CD8-positive, alpha-beta memory T cell (primary cell): ENCODE data around the gene ANAPC2. TPM values are rescaled to one million over a fixed set of nuclear protein-coding genes. Genes with fewer than 3 reads are reported as not detected.

Experiments
- CTCF ChIA-PET: fragments of 350-600 bp; sonication (Branson Sonifier 250); formaldehyde crosslinking; loops from one replicate; lab custom pipeline; 2021; ENCODE audit warnings: antibody characterized with exemption; lab: Charles Lee
- POLR2A ChIA-PET: fragments of 350-600 bp; sonication (Branson Sonifier 250); formaldehyde crosslinking; loops from one replicate; lab custom pipeline; 2021; ENCODE audit warnings: antibody characterized with exemption; lab: Charles Lee
- DNase-seq, 5 donors: peaks; one replicate each; pipeline versions ENCODE4 v3.0.0 to v3.0.0-alpha.2; 2020 to 2022; ENCODE audit warnings: mixed read lengths in 1 of 5
- H3K27ac ChIP-seq: one replicate; pipeline ENCODE4 v1.7.0; 2013; ENCODE audit warnings: low read depth, mild to moderate bottlenecking, low read length, moderate library complexity
- H3K27me3 ChIP-seq: 2 replicates; pipeline ENCODE4 v1.7.0; 2013; ENCODE audit warnings: low read length, mild to moderate bottlenecking; ENCODE audit not compliant: insufficient read depth, poor library complexity, severe bottlenecking
- H3K36me3 ChIP-seq: 2 replicates; pipeline ENCODE4 v1.7.0; 2013; ENCODE audit warnings: mild to moderate bottlenecking, low read length, moderate library complexity; ENCODE audit not compliant: insufficient read depth
- H3K4me1 ChIP-seq: 2 replicates; pipeline ENCODE4 v1.7.0; 2013; ENCODE audit warnings: mild to moderate bottlenecking, low read length, moderate library complexity; ENCODE audit not compliant: insufficient read depth
- H3K4me3 ChIP-seq: 2 replicates; pipeline ENCODE4 v1.7.0; 2013; ENCODE audit warnings: mild to moderate bottlenecking, low read length
- H3K9me3 ChIP-seq: 2 replicates; pipeline ENCODE4 v1.7.0; 2013; ENCODE audit warnings: mild to moderate bottlenecking, low read length
- H3K27ac Mint-ChIP-seq, 8 donors: one replicate each; pipeline ENCODE4 v1.8.0; 2020 to 2021; ENCODE audit warnings: mixed read lengths in 8 of 8, mild to moderate bottlenecking in 6 of 8, inconsistent platforms in 3 of 8, moderate library complexity in 3 of 8
- H3K27me3 Mint-ChIP-seq, 2 donors: one replicate each; pipeline ENCODE4 v1.8.0; 2020 to 2021; ENCODE audit warnings: mixed read lengths in 2 of 2, mild to moderate bottlenecking in 1 of 2, moderate library complexity in 1 of 2
- H3K36me3 Mint-ChIP-seq, 3 donors: one replicate each; pipeline ENCODE4 v1.8.0; 2020 to 2021; ENCODE audit warnings: mixed read lengths in 3 of 3, inconsistent platforms in 1 of 3, mild to moderate bottlenecking in 1 of 3
- H3K4me1 Mint-ChIP-seq, 3 donors: one replicate each; pipeline ENCODE4 v1.8.0; 2020 to 2021; ENCODE audit warnings: mixed read lengths in 3 of 3, inconsistent platforms in 1 of 3, mild to moderate bottlenecking in 1 of 3
- H3K4me3 Mint-ChIP-seq, 7 donors: one replicate each; pipeline ENCODE4 v1.8.0; 2020 to 2021; ENCODE audit warnings: mixed read lengths in 7 of 7, mild to moderate bottlenecking in 6 of 7, moderate library complexity in 4 of 7, inconsistent platforms in 2 of 7
- H3K9me3 Mint-ChIP-seq, 5 donors: one replicate each; pipeline ENCODE4 v1.8.0; 2020 to 2022; ENCODE audit warnings: mixed read lengths in 5 of 5, mild to moderate bottlenecking in 3 of 5, moderate library complexity in 2 of 5, inconsistent platforms in 1 of 5
- polyA plus RNA-seq: library from polyadenylated mRNA; unstranded; fragments of 300-500 nt; fragmentation: Illumina TruSeq; gene quantifications from one replicate; pipeline ENCODE4 v1.2.3, GENCODE V29; 2021
- total RNA-seq, 2 experiments: library from RNA; stranded (reverse); gene quantifications; one replicate each; pipeline ENCODE4 v1.2.3, GENCODE V29; 2021

ANAPC2 gene
- total and polyA plus RNA-seq, 3 experiments from 2014 or later = 5.4 to 57.0 (median 50.2) TPM

- no peaks in the 10 kb centered on the region for H3K9me3 Mint-ChIP-seq
- H3K27me3 Mint-ChIP-seq = no peaks in the 10 kb centered on the region
- peaks cover 24 to 40% (median 24%) of the 10 kb centered on the region in 3 donors for H3K4me1 Mint-ChIP-seq
- H3K9me3 ChIP-seq = no peaks in the 10 kb centered on the region
- no peaks in the 10 kb centered on the region for H3K27me3 ChIP-seq
- H3K4me3 Mint-ChIP-seq = peak overlapping the region in 3 of 7 donors; percentile 37 to 81 (median 72)
- ChIA-PET CTCF (interaction anchor here (2.0 kb wide), 1 partner anchor 95 kb away, joined by 5 read pairs; no protein-coding TSS in a partner anchor), POLR2A (interaction anchor here (0.6 kb wide), 2 partner anchors 35 to 1100 kb away, joined by 3 to 4 read pairs; no protein-coding TSS in a partner anchor)
- peaks cover 29% of the 10 kb centered on the region for H3K4me1 ChIP-seq
- H3K36me3 ChIP-seq = peaks cover 4% of the 10 kb centered on the region
- H3K27ac ChIP-seq = no peak overlapping the region
- H3K27ac Mint-ChIP-seq = peak overlapping the region in 3 of 8 donors; percentile 77 to 85 (median 80)
- peaks cover 0 to 34% (median 2%) of the 10 kb centered on the region in 3 donors for H3K36me3 Mint-ChIP-seq
- no peak overlapping the region for H3K4me3 ChIP-seq
- no peak for DNase-seq
Observed at GRCh38 chr9:137191245-137191644, 2.9 kb upstream of the ANAPC2 start.

- Mint-ChIP-seq H3K4me1 (peaks cover 24 to 47% (median 26%) of the 10 kb centered on the region in 3 donors), H3K9me3 (no peaks in the 10 kb centered on the region), H3K36me3 (peaks cover 0 to 40% (median 2%) of the 10 kb centered on the region in 3 donors), H3K27me3 (no peaks in the 10 kb centered on the region), H3K27ac (peak overlapping the region in 5 of 8 donors; percentile 70 to 85 (median 80)), H3K4me3 (peak overlapping the region; percentile 32 to 90 (median 71))
- H3K4me1 ChIP-seq = peaks cover 33% of the 10 kb centered on the region
- POLR2A ChIA-PET = interaction anchor here (1.3 kb wide), 1 partner anchor 707 kb away, joined by 3 read pairs; no protein-coding TSS in a partner anchor
- no peak overlapping the region for H3K27ac ChIP-seq
- H3K9me3 ChIP-seq = no peaks in the 10 kb centered on the region
- no peak for DNase-seq
- peaks cover 4% of the 10 kb centered on the region for H3K36me3 ChIP-seq
- no peaks in the 10 kb centered on the region for H3K27me3 ChIP-seq
- CTCF ChIA-PET = interaction anchor here (1.9 to 3.1 kb wide), 4 partner anchors 8 to 46 kb away, joined by 7 to 23 read pairs (median 11); partner anchors contain the start of genes CYSRT1, RNF224 and TPRN
- no peak overlapping the region for H3K4me3 ChIP-seq
Observed at GRCh38 chr9:137190315-137190856, 2.0 kb upstream of the ANAPC2 start.

- H3K27ac Mint-ChIP-seq = peak overlapping the region; percentile 85 to 99 (median 96)
- H3K9me3 ChIP-seq = no peaks in the 10 kb centered on the region
- peaks cover 4% of the 10 kb centered on the region for H3K36me3 ChIP-seq
- no peaks in the 10 kb centered on the region for H3K27me3 ChIP-seq
- H3K9me3 Mint-ChIP-seq = no peaks in the 10 kb centered on the region
- no peak for DNase-seq
- POLR2A ChIA-PET = interaction anchor here (0.6 to 2.3 kb wide), 13 partner anchors 9 to 706 kb away, joined by 3 to 20 read pairs (median 4); partner anchors contain the start of genes DPP7, NDOR1, RNF208 and TMEM203
- peaks cover 0 to 46% (median 2%) of the 10 kb centered on the region in 3 donors for H3K36me3 Mint-ChIP-seq
- peaks cover 33% of the 10 kb centered on the region for H3K4me1 ChIP-seq
- peaks cover 24 to 50% (median 26%) of the 10 kb centered on the region in 3 donors for H3K4me1 Mint-ChIP-seq
- H3K4me3 ChIP-seq = peak overlapping the region; percentile 91
- H3K27ac ChIP-seq = peak overlapping the region; percentile 94
- peak overlapping the region; percentile 90 to 98 (median 92) for H3K4me3 Mint-ChIP-seq
- CTCF ChIA-PET = interaction anchor here (0.7 to 3.1 kb wide), 15 partner anchors 8 to 384 kb away, joined by 3 to 23 read pairs (median 5); partner anchors contain the start of genes CYSRT1, RNF224, TPRN and TUBB4B
- no peaks in the 10 kb centered on the region for H3K27me3 Mint-ChIP-seq
Observed at GRCh38 chr9:137189297-137190295, 1.2 kb upstream of the ANAPC2 start.

- Histone ChIP-seq H3K4me3 (peak overlapping the region; percentile 91), H3K36me3 (peaks cover 8% of the 10 kb centered on the region), H3K4me1 (peaks cover 33% of the 10 kb centered on the region), H3K27ac (peak overlapping the region; percentile 94), H3K27me3 (no peaks in the 10 kb centered on the region), H3K9me3 (no peaks in the 10 kb centered on the region)
- peak overlapping the region; percentile 89 to 98 (median 92) for H3K4me3 Mint-ChIP-seq
- ChIA-PET POLR2A (interaction anchor here (0.6 to 2.3 kb wide), 8 partner anchors 13 to 824 kb away, joined by 3 to 20 read pairs (median 4); partner anchors contain the start of genes RNF208 and TPRN), CTCF (interaction anchor here (1.3 to 3.1 kb wide), 6 partner anchors 12 to 92 kb away, joined by 3 to 23 read pairs (median 6); partner anchors contain the start of genes CYSRT1, RNF224, TPRN and TUBB4B)
- H3K27me3 Mint-ChIP-seq = no peaks in the 10 kb centered on the region
- H3K27ac Mint-ChIP-seq = peak overlapping the region; percentile 85 to 95 (median 93)
- no peak for DNase-seq
- no peaks in the 10 kb centered on the region for H3K9me3 Mint-ChIP-seq
- H3K36me3 Mint-ChIP-seq = peaks cover 0 to 61% (median 6%) of the 10 kb centered on the region in 3 donors
- peaks cover 28 to 56% (median 28%) of the 10 kb centered on the region in 3 donors for H3K4me1 Mint-ChIP-seq
Observed at GRCh38 chr9:137188086-137188489, 272 bp downstream of the ANAPC2 start.

GRCh38 chr9:137187386-137187785 is 974 bp downstream of the ANAPC2 start:
- H3K36me3 ChIP-seq = peaks cover 12% of the 10 kb centered on the region
- no peaks in the 10 kb centered on the region for H3K27me3 Mint-ChIP-seq
- H3K27me3 ChIP-seq = no peaks in the 10 kb centered on the region
- peaks cover 0 to 68% (median 8%) of the 10 kb centered on the region in 3 donors for H3K36me3 Mint-ChIP-seq
- no peak for DNase-seq
- ChIA-PET POLR2A (interaction anchor here (0.6 to 2.3 kb wide), 5 partner anchors 14 to 823 kb away, joined by 3 to 20 read pairs (median 3); partner anchors contain the start of gene TPRN), CTCF (interaction anchor here (1.8 kb wide), 1 partner anchor 92 kb away, joined by 9 read pairs; no protein-coding TSS in a partner anchor)
- H3K27ac ChIP-seq = peak overlapping the region; percentile 94
- H3K9me3 ChIP-seq = no peaks in the 10 kb centered on the region
- H3K4me1 ChIP-seq = peaks cover 33% of the 10 kb centered on the region
- H3K4me3 Mint-ChIP-seq = peak overlapping the region; percentile 89 to 98 (median 92)
- peaks cover 28 to 56% (median 28%) of the 10 kb centered on the region in 3 donors for H3K4me1 Mint-ChIP-seq
- no peaks in the 10 kb centered on the region for H3K9me3 Mint-ChIP-seq
- H3K27ac Mint-ChIP-seq = peak overlapping the region; percentile 26 to 95 (median 88)
- H3K4me3 ChIP-seq = peak overlapping the region; percentile 91

- H3K36me3 Mint-ChIP-seq = peaks cover 0 to 76% (median 8%) of the 10 kb centered on the region in 3 donors
- CTCF ChIA-PET = no interaction called here
Observed at GRCh38 chr9:137186385-137186784, 2.0 kb downstream of the ANAPC2 start.

GRCh38 chr9:137185921-137186320 is 2.4 kb downstream of the ANAPC2 start:
- H3K4me3 ChIP-seq = no peak overlapping the region
- CTCF ChIA-PET = no interaction called here
- peak overlapping the region in 4 of 7 donors; percentile 13 to 89 (median 67) for H3K4me3 Mint-ChIP-seq
- no peaks in the 10 kb centered on the region for H3K27me3 Mint-ChIP-seq
- no peak overlapping the region for H3K27ac ChIP-seq
- H3K27me3 ChIP-seq = no peaks in the 10 kb centered on the region
- peaks cover 12% of the 10 kb centered on the region for H3K36me3 ChIP-seq
- H3K27ac Mint-ChIP-seq = no peak overlapping the region
- no peaks in the 10 kb centered on the region for H3K9me3 Mint-ChIP-seq
- DNase-seq = no peak
- peaks cover 33% of the 10 kb centered on the region for H3K4me1 ChIP-seq
- POLR2A ChIA-PET = no interaction called here
- no peaks in the 10 kb centered on the region for H3K9me3 ChIP-seq
- H3K4me1 Mint-ChIP-seq = peaks cover 28 to 53% (median 30%) of the 10 kb centered on the region in 3 donors
- peaks cover 0 to 78% (median 8%) of the 10 kb centered on the region in 3 donors for H3K36me3 Mint-ChIP-seq

More at GRCh38 chr9:137186385-137186784, 2.0 kb downstream of the ANAPC2 start:
- peaks cover 28 to 56% (median 30%) of the 10 kb centered on the region in 3 donors for H3K4me1 Mint-ChIP-seq
- DNase-seq = no peak
- peak overlapping the region; percentile 61 to 98 (median 92) for H3K4me3 Mint-ChIP-seq
- no peaks in the 10 kb centered on the region for H3K9me3 ChIP-seq
- H3K27me3 ChIP-seq = no peaks in the 10 kb centered on the region
- peaks cover 33% of the 10 kb centered on the region for H3K4me1 ChIP-seq
- no peaks in the 10 kb centered on the region for H3K27me3 Mint-ChIP-seq
- POLR2A ChIA-PET = no interaction called here
- H3K36me3 ChIP-seq = peaks cover 12% of the 10 kb centered on the region
- peak overlapping the region in 4 of 8 donors; percentile 50 to 85 (median 76) for H3K27ac Mint-ChIP-seq
- no peak overlapping the region for H3K4me3 ChIP-seq
- no peak overlapping the region for H3K27ac ChIP-seq
- no peaks in the 10 kb centered on the region for H3K9me3 Mint-ChIP-seq
